GM18867 (cell line): ENCODE data around the gene RPTOR.
"Not testable (repeated sequence)": the region's sequence is repeated elsewhere in the genome, so short reads cannot be mapped to it uniquely, and the experiment has no call there.

Experiments used
- ATAC-seq: cut with Tn5 transposase; IDR thresholded peaks from one replicate; pipeline ENCODE4 v1.9.1; 2021; ENCODE audit warnings: mild to moderate bottlenecking, moderate library complexity; ENCODE audit not compliant: unreplicated experiment

Gene RPTOR

DNA sequence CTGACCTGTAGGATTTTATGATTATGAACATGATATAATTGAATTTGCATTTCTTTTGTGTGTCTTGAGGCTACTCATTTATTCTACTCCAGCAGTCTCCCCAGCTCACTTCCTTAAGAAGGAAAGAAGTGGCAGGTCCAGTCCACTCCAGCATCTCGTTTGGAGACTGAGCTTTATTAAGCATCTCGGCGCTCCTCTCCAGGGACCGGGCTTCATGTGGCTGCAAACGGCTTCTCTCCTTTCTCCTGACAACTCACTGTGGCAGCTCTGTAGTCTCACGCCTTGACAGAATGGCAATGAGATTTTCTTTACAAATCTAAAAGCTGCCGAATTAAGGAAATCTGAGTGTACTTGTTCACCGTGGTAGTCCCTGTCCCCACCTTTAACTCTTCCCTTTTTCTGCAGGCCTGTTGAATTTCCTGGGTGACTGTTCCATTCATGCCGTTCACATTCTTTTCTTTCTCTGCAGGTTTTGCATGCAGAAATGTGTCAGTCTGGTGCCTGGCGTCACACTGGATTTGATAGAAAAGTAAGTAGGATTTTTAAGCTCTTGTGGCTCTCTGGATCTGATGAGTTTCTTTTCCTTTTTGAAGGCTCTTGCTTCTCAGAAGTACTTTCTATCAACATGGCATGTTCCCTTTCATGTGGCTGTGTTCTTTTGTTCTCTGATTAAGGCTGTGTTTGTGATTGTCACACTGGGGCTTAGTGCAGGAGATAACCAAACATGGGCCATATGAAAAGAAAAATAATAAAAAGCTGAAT lies 246.5 kb downstream of the RPTOR start:
- no peak for ATAC-seq

DNA sequence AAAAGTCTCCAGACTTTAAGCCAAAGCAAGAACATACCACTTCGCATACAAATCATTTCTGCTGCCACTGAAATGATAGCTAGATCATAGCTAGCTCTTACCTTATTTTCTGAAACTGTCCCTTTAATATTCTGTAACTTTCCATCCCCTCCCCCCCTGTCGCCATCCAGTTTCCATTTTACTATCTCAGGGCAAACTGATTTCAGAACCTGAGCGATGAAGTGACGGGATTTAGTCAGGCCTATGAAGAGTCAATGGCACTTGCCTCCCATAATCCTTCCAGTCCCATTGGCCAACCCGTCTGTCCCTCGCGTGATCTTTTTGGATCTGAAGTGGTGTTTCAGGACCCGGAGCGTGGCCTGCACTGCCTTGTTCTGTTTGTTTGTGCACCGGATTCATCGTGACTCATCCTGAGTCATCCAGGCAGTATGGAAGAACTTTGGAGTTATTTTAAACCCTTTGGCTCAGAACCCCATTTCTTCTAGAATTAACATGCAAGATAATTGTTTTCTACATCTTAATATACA lies 247.2 kb downstream of the RPTOR start:
- no peak for ATAC-seq

DNA sequence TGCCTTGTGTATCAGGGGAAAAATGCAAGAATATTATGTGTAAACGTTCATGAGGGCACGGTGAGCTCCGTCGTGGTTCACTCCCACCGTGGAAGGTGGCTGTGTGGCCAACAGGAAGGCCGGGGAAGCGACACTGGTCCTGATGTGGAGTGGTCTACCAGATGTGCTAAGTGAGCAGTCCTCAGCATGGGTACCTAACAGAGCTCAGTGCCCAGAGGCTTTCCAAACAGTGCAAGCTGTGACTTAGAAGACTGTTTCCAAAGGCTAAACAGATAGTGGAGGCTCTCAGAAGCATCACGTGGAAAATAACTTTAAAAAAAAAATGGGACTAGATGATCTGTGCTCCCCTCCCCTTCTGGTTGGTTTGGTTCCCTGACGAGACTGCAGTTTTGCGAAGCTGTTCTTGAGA lies 247.7 kb downstream of the RPTOR start:
- no peak for ATAC-seq

DNA sequence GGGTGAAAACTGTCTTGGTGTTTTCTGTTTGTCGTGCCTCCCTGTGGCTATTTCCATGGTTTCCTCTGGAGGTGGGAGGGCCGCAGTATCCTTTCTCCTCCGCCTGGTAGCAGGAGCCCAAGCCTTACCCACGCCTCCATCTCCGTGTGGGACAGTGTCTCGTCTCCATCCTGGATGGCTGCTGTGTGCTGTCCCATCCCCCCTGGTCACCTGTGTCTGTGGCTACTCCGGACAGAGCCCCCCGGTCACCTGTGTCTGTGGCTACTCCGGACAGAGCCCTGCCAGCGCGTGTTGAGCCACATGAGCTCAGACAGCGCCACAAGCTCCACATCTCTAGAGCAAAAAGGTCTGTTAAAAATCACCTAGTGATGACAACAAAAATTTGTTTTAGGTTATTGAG lies 248.8 kb downstream of the RPTOR start:
- ATAC-seq: no peak

DNA sequence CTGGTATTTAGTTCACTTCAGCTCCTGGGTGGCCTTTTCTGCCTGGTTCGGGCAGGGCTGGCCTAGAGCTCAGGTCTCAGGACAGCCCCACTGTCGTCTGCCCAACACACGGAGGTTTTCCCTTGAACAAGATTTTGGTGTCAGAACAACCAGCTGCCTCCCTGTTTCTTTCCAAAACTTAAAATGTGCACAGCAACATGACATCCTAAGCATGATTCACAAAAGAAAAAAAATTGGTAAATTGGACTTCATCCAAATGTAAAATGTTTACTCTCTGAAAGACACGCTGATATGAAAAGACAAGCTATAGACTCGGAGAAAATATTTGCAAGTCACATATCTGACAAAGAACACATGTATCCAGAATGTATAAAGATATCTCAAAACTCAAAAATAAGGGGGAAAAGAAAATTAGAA lies 249.2 kb downstream of the RPTOR start:
- ATAC-seq: no peak

DNA sequence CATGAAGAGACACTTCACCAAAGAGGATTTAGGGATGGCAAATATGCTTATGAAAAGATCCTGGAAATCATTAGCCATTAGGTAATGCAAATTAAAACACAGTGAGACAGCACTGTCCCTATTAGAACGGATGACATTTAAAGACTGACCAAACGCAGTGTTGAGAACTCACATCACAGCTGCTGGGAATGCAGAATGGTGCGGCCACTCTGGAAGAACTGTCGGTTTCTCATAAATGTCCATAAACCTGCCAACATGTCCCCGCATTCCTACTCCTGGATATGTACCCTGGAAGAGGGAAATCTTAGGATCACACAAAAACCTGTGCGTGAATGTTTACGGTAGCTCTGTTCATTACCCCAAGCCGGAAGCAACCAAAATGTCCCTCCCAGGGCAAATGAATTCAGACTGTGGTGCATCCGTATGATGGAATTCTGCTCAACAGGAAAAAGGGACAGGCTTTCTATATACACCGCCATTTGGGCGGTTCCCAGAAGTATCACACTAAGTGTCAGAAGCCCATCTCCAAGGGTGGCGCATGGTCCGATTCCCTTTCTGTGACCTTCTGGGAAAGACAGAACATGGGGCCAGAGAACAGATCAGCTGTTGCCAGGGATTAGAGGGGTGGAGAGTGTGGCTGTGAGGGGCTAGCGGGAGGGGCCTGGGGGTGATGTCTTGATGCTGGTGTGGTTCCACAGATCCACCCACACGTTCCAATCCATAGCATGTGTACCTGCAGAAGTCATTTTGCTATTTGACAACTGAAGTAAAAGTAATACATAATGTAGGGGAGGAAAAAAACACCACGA lies 249.8 kb downstream of the RPTOR start:
- ATAC-seq: no peak

DNA sequence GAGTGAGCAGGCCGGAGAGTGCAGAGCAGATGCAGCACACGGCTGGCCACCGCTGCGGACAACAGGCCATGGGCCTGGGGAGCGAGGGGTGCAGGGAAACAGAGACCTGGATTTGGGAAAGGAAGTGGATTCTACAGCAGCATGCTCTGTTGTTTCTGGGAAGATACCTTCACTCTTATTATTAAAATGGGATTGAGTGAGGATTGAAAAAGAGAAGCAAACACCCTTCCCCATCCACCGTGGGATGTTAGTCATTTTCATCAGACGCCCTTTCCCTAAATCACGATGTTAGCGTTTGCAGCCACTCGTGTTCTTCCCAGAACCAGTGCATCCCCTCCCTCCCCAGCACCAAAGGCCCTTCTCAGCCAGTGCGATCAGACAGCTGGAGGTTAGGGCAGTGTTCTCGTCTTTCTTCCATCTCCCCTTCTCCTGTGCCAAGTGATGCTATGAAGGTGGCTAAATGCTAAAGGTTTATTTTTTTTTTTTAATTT lies 250.5 kb downstream of the RPTOR start:
- no peak for ATAC-seq

DNA sequence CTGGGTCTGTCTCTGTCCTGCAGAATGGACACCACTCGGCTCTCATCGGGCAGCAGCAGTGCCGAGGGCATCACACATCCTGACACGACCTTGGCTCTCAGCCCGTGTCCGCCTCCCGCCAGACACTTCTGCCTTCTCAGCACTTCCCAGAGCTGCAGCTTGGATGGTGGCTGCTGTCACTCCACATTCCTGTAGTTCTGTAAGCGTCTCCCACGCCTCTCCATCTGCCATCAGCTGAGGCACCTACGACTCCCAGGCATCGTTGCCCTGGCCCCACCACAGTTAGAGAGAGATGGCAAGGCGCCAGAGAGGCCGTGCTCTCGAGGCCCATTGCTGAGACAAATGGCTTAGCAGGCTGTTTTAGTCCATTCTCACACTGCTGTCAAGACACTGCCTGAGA lies 251.1 kb downstream of the RPTOR start:
- ATAC-seq: no peak

DNA sequence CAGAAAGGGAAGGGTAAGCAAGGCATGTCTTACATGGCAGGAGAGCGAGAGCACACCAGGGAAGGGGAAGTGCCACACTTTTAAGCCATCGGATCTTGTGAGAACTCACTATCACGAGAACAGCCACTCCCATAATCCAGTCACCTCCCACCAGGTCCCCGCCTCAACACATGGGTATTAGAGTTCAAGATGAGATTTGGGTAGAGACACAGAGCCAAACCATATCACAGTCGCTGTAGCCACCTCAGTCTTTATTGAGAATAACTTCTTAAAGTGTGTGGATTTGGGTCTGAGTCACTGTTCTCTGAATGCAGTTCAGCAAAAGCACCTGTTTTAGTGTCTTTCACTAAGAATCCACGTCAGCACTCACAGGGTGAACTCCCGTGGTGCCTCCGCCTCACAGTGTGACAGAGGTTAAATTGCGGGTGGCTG lies 251.8 kb downstream of the RPTOR start:
- ATAC-seq: no peak

DNA sequence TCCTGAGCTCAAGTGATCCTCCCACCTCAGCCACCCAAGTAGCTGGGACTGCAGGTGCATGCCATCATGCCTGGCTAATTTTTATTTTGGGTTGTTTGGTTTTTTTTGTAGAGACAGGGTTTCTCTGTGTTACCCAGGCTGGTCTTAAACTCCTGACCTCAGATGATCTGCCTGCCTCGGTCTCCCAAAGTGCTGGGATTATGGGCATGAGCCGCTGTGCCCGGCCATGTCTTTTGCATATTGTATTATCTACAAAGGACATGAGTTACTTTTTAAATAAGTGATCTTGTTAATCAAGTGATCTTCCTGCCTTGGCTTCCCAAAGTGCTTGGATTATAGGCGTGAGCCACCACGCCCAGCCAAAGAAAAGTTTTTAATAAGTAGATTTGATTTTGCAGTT lies 252.6 kb downstream of the RPTOR start:
- ATAC-seq: not testable (repeated sequence)

DNA sequence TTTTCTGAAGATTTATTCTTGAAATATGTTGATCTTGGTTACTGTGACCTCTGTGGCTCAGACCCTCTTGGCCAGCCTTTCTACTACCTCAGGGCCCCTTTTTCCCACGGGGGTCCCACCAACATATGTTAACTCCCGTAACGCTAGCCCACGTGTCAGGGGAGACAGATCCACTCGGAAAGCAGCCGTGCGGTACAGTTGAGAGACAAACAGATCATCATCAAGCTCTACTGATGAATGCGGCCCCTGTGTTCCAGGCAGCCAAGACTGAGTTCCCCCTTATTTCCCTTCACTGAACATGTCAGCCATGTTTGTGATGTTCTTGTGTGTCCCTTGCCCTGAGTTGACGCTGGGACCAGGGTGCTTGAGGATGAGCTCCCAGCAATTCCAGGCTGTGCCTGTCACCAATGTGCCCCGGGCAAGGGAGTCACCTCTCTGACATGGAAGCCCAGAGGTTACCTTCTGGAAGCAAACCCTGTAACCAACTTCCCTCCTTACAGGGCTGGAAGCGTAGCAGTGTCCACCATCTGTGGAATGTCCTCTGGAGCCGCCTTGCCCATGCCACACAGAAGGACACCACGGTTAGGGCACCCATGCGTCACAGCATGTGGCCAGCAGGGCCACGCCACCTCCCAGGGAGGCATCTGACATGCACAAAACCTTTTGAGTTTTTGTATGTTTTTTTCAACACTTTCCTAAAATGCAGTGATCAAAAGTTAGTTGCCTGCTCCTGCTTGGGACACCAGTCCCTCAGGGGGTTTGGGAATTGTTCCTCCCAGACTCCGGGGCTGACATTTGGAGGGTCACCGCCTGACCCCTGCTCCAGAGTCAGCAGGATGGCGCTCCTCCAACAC lies 253.3 kb downstream of the RPTOR start:
- no peak for ATAC-seq

DNA sequence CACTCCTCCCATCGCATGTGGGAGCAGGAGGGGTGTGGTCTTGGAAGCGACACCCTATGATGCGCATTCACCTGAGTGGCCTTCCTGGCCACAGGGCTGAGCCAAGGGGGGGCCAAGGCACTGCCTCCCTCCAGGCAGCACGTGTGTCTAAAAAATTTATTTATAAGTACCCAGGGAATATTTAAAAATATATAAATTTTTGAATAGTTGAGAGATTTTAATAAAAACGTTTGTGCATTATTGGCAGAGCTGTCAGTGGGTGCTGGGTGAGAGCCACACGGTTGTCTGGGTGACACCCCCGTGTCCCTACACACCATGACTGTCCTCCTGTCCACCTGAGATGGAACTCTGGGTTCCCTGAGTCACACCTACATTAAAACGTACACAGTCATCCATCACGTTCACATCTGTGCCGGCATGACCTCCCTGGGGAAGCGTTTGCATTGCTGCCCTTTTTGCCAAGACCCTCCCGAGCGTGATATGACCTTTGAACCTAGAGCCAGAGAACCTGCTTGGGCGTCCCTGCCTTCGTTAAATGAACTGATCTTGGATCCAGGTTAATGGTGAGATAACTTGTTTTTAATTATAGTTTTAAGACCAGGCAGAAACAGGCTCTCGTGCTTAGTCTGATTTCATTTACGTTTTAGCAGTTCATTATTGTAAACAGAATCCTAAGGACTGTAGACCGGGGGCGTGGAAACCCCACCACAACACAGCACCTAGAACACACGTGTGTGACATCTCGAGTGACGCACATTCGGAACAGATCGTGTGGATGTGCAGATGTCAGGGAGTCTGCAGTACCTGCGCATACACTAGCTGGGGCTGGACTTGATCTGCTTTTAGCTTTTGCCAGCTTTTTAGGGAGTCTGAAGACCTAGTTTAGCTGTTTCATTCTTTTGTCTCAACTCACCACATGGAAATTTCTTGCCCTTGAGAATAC lies 254.2 kb downstream of the RPTOR start:
- ATAC-seq: no peak

DNA sequence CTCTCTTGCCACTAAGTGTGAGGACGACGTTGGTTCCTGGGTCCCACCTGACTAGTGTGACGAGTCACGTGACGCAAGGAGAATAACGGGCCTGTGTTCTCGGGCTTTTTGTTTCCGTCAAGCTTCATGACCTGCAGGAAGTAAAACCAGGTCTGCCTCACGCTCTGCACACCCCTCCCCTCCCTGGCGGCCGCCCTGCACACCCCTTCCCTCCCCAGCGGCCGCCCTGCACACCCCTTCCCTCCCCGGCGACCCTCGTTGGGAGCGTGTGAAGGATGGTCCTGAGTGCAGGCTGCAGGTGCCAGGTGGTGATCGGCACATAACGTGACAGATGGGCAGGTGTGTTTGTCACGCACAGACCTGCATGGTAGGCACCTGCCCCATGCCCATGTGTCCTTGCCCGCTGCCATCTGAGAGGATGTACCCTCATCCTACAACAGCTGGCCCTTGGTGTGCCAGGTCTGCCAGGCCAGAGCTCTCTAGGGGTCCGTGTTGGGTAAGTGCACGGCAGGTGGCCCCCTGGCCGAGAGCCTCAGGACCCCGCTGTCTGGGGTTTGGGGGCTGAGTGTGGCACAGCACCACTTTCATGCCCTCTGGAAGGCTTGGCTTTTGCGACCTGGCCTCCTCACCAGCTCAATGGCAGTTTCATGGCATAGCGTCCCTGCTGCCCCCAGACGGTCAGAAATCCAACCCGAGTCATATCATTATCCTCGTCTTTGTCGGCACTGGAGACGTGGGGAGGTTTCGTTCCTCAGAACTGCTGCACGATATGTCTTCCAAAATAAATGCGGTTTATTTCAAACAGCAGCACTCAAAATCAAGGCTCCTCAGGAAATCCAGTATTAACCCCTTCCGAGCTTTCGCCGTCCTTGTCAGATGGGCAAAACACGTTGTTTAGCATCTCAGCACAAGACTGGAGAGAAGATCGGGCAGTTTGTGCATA lies 255.2 kb downstream of the RPTOR start:
- ATAC-seq: no peak

DNA sequence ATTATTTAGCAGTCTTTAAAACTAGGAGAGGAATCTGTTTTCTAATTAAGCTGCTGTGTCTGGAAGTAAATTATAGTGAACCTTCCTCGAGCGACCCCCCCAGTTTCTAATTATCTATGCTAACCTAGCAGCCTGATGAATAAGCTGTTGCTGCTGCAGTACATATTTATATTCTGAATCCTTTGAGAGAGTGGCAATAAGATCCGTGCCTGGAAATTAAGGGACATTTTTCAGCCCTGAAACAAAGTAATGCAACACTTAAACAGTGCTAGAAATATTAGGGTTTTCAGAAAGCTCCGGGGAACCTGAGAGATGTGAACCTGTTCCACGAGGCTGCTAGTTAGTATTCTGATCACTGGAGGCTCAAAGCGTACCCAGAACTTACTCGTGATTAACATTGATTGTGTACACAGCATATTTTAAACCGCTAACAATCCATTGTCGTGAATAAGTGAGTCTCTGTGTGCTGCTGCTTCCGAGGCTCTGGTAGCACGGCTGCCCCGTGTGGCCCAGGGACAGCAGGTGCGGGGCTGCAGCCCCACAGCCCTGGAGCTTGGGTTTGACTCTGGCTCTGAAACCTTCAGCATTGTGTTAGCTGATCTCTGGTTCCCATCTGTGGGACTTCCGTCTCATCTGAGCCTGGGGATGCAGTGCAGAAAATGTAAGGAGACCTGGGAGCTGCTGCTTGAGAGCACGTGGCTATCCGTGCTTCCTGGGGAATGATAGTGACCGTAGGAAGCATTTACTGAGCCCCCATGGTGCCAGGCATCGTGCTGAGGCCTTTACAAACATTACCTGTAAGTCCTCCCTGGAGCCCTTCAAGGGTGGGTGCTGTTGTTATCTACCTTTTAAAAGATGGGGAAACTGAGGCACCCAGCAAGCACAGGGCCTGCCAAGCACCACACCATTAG lies 256.1 kb downstream of the RPTOR start:
- no peak for ATAC-seq

DNA sequence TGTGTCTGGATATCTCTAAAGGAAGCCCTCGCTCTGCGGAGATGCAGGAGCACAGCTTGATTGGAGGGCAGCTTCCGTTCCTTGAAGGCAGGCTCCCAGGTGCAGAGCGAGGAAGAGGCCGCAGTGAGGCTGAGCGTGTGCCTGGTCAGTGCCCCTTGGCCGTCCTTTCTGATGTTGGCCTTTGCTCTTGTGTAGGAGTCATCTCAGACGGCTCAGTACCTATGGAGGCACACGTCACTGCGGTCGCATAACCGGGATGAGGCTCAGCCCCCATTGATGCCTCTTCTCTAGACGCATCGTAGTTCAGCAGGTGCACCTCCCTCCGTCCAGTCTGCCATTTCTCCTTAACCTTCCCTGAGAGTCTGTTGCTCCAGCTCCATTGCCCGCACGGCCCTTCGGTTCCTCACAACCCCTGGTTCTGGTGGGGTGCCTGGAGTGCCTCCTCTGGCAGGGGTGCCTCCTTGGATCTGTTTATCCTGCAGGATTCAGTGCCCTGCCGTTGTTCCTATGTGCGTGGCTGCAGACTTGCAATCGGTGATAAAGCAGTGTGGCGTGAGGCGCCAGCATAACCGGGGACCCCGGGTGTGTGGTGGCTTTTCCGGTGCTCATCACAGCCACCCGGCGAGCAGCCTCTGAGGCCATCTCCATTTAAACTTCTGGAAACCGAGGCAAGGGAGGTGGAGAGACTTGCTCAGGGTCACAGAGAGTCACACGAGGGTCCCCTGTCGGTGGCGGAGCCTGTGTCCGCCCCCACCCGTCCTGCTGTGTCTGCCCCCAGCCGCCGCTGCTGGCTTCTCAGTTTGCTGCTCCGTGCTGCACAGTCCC lies 258.2 kb downstream of the RPTOR start:
- ATAC-seq: no peak

DNA sequence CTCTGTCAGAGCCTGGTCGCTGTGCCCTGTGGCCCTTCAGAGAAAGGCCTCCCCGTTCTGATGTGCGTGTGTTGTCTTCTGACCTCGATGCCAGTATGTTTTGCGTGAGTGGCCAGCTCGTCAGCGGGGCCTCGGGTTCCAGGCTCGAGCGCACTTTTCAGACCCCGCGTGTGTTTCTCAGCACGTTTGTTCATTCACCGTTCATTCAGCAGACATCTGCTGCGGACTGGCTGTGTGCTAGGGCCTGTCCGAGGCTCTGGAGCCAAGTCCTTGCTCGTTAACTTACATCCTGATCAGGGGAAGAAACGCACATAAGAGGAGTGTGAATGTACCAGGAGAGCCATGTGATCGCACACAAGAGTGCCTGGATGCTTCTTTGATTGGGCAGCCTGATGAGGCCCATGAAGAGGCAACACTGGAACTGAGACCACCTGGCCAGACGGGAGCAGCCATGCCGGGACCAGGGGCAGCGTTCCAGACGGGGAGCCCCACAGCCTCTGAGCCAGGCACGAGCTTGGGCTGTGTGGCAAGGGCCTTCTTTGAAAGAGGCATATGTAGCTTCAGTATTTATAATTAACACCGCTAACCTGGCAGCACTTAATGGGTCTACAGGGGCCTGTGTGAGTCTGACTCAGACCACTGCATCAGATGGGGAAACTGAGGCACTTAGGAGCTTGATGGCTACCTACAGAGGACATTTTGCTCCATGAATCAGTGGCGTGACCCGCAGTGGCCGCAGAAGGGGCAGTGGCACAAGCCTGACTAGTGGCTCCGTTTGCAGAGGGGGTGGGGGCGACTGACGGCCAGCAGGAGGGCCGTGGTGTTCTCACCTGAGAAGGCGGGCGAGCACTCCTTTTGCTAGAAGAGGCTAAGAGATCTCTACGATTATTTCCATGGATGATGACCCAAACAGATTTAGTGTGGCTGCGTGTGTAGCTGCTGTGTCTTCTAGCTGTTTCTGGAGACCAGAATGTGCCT lies 259.1 kb downstream of the RPTOR start:
- ATAC-seq: no peak
